Hindlimb muscle (tissue), 1 donor: ENCODE results near the gene B3GALNT2. TPM values are rescaled to one million over a fixed set of nuclear protein-coding genes. Genes with fewer than 3 reads are reported as not detected.

ENCODE experiments used
- DNase-seq: peaks from one replicate; pipeline ENCODE4 v3.0.0-alpha.2; 2013
- polyA plus RNA-seq: library from polyadenylated mRNA; unstranded; fragments of 120-200 nt; gene quantifications from one replicate; pipeline ENCODE4 v1.2.1, GENCODE V29; 2013; ENCODE audit not compliant: insufficient read length

The B3GALNT2 gene
- polyA plus RNA-seq, 1 donor = 24.9 TPM

DNA sequence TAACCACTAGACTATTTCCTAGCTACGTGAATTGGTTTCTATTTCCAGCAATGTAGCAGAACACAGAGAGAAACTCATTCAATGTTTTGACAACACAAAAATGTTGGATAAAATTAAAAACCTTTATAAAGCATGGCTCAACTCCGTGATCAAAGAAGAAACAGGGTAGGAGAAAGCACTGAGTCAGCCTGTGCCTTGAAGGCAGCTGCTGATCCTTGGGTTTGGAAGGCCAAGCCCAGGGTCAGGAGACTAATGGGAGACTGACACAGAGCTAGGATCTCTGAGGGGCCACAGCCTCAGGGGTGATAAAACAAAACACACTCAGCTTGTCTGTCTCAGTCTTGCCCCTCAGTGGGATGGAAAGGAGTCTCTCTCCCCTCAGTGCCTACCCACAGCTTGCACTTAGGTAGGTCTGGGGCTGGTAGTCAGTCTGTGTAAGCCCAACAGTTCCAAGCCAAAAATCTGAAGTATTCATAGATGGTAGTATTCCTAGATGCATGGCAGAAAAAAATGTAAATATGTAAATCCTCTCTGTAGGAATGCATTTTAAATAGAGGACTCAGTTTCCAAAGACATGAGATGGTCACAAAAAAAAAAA is 53.3 kb downstream of the B3GALNT2 start:
- DNase-seq = no peak

- no peak for DNase-seq
Observed at GRCh38 chr1:235450433-235450832, 53.8 kb downstream of the B3GALNT2 start.

- DNase-seq = no peak
Observed at GRCh38 chr1:235448616-235449015, 55.6 kb downstream of the B3GALNT2 start.

- DNase-seq = no peak
Observed at GRCh38 chr1:235442788-235443429, 61.3 kb downstream of the B3GALNT2 start.

GRCh38 chr1:235441159-235441685 is 63.0 kb downstream of the B3GALNT2 start:
- DNase-seq = no peak

GRCh38 chr1:235434001-235434400 is 70.3 kb downstream of the B3GALNT2 start:
- DNase-seq = no peak

- no peak for DNase-seq
Observed at GRCh38 chr1:235430991-235431390, 73.3 kb downstream of the B3GALNT2 start.

DNA sequence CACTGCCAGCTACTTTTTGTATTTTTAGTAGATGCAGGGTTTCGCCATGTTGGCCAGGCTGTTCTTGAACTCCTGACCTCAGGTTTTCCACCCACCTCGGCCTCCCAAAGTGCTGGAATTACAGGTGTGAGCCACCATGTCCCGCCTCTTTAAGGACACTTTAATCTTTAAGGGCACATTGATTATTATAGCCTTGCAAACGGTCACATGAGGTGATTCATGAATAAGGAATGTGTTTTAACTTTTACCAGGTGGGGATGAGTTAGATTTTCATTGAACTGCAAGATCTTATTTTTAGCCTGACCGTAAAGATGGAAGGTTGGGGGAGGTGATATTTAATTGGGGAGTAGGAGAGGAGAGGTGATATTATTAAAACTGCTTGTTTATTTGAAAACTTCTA is 75.1 kb downstream of the B3GALNT2 start:
- no peak for DNase-seq

GRCh38 chr1:235427447-235427846 is 76.8 kb downstream of the B3GALNT2 start:
- DNase-seq = no peak

DNA sequence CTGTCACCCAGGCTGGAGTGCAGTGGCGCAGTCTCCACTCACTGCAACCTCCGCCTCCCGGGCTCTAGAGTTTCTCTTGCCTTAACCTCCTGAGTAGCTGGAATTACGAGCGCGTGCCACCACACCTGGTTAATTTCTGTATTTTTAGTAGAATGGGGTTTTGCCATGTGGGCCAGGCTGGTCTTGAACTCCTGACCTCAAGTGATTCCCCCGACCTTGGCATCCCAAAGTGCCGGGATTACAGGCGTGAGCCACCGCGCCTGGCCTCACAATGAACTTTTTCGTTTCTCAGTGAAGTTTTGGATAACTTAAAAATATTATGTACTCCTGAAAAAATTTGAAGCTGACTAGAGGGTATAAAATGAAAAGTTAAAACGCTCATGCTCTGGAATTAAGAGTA is 77.6 kb downstream of the B3GALNT2 start:
- no peak for DNase-seq

GRCh38 chr1:235426143-235426542 is 78.1 kb downstream of the B3GALNT2 start:
- DNase-seq = no peak

- no peak for DNase-seq
Observed at GRCh38 chr1:235425357-235425756, 78.9 kb downstream of the B3GALNT2 start.

- DNase-seq = no peak
Observed at GRCh38 chr1:235424092-235424491, 80.2 kb downstream of the B3GALNT2 start.

DNA sequence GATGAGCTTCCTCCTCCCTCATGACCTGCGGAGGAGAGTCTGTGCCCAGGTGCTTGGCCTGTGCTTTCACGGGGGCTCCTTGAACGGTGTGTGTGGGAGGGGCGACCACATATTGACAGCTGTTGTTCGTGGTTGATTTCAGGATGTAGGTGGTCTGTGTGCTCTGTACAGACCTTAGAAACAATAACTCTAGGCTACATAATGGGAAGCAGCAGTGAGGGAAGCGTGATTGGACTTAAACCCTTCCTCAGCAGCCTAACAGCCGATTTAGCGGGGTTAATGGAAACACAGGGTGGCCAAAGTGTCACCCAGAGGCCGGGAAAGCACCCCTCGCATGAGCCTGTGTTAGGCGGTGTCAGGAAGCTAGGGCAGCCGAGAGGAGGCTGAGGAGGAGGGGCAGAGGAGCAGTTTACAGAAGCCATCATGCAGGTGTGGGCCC is 81.0 kb downstream of the B3GALNT2 start:
- no peak for DNase-seq

DNA sequence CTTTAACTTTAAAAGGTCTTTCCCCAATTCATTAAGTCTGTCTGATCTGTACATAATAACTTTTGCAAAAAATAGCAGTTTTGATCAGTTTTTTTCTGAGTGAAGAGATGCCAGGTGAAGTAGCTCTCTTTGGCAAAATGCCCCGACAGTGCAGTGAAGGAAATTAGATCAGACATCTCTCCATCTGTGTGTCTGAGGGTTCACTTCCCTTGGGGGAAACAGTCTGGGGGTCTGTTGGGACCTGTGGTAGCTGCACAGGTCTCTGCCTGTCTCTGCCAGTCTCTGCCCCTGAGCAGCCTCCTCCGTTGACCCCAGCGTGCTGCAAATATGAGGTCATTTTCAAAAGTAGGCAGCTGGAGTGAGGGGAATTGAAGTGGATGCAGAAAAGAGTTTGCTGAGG is 82.5 kb downstream of the B3GALNT2 start:
- no peak for DNase-seq

DNA sequence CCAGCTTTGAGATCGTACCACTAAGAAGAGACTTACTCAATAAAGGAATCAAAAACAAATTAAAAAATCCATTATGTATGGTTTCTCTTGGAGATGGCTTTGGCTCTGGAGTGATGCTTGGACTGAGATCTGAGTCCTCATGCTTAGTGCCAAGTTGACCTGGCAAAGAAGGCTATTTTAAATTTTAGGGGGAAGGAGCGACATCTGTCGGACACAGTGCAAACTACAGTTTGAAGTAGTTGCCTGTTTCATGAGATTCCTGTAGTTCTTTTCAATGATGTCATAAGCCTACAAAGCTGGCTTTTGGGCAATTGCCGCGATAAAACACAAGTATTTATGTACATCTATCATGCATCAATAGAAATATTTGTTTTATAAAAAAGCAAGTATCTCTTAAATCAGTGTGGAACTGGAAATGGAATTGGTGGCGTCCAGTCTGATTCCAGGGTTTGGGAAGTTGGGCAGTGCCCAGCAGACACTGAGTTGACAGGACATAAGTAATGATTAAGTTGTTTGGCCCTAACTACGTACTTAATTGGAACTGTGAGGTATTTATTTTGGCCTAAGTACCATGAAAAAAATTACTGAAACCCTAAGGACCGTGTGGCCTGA is 87.1 kb downstream of the B3GALNT2 start:
- DNase-seq = peak; percentile 66

GRCh38 chr1:235416662-235417049 is 87.6 kb downstream of the B3GALNT2 start:
- DNase-seq = no peak

GRCh38 chr1:235415008-235415904 is 89.0 kb downstream of the B3GALNT2 start:
- peak; percentile 53 for DNase-seq

DNA sequence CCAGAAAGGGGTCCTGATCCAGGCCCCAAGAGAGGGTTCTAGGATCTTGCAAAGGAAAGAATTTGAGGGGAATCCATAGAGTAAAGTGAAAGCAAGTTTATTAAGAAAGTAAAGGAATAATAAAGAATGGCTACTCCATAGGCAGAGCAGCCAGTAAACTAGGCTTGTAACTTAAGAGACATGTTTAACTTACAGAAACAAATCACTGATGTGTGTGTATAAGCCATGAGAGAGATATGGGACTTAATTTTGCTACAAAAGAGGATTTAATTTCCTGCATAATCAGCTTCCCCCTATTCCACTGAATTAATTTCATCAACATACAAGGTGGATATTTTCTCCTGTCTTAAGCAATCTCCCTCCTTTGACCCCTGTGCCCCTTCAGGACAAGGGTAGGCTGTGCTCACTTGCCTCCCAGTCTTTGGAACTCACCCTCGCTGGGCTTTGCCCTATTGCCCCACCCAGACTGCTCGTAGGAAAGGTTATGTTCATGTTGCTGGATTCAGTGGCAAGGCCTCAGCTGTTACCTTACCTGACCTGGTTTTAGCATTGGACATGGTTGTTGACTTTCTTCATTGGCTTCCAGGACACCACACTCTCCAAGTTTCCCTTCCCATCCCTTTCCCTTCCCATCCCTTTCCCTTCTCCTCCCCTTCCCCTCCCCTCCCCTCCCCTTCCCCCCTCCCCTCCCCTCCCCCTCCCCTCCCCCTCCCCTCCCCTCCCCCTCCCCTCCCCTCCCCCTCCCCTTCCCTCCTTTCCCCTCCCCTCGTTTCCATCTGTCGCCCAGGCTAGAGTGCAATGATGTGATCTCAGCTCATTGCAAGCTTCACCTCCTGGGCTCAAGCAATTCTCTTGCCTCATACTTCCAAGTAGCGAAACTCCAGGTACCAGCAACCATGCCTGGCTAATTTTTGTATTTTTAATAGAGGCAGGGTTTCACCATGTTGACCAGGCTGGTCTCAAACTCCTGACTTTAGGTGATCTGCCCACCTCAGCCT is 92.5 kb downstream of the B3GALNT2 start:
- no peak for DNase-seq

GRCh38 chr1:235410467-235410866 is 93.8 kb downstream of the B3GALNT2 start:
- DNase-seq = no peak

DNA sequence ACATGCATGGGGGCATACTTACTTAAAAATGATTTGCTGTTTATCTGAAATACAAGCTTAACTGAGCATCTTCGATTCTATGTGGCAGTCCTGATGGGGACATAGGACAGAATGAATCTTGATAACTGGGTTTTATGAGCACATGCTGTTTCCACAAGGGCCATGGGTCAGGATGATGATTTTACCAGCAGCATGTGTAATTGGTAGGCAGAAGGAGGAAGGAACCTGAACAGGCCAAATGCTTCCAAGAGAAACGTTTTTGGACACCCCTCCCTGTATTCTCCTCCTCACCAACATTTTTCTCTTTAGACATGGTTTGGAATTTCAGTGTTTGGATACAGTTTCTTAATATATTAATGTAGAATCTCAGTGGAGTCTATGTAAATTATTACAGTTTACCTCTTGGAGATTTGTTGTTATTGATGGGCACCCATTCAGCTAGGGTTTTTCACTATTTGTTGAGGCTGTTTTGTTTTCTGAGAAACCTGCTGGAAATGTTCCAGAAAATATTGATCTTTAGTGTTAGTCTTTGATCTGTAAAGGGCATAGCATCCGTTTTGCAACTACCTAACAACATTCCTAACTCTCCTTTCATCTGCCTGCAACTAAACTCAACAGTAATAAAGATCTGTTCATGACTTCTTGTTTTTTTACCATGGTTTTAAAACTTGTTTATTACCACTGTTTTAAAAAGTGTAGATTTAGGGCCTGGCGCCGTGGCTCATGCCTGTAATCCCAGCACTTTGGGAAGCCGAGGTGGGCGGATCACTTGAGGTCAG is 95.0 kb downstream of the B3GALNT2 start:
- DNase-seq = no peak
